ENCODE results near the gene UVRAG. TPM values are rescaled to one million over a fixed set of nuclear protein-coding genes. Genes with fewer than 3 reads are reported as not detected.

UVRAG gene
- total RNA-seq, 4 donors from 2014 or later = 14.6 to 28.0 (median 20.7) TPM

GRCh38 chr11:75839851-75840250 is 24.8 kb downstream of the UVRAG start:
- no peak overlapping the region for H3K4me3 ChIP-seq (ENCODE audit: low read depth, poor library complexity, severe bottlenecking)
- DNase-seq (ENCODE audit: low spot score in 2 of 2) = no peak
- intact Hi-C loops (cut with DNase I; ENCODE audit: low total_unique reads) = no loop called here
- TF ChIP-seq CTCF (IDR thresholded peaks at IDR 0.05) (no peak), POLR2A (IDR thresholded peaks at IDR 0.05) (no peak)

- WGBS, 2 donors = 34 to 37% methylated on average over 1 of the region's 1 CpG
- H3K4me3 ChIP-seq (ENCODE audit: low read depth, poor library complexity, severe bottlenecking) = no peak overlapping the region
- no peak for TF ChIP-seq CTCF (IDR thresholded peaks at IDR 0.05)
- no peak for TF ChIP-seq POLR2A (IDR thresholded peaks at IDR 0.05)
- no peak for DNase-seq (ENCODE audit: low spot score in 2 of 2)
- intact Hi-C loops (cut with DNase I; ENCODE audit: low total_unique reads) = no loop called here
Measured at GRCh38 chr11:75840522-75840921, 25.5 kb downstream of the UVRAG start.

GRCh38 chr11:75841739-75842138 is 26.7 kb downstream of the UVRAG start:
- TF ChIP-seq POLR2A (IDR thresholded peaks at IDR 0.05) = no peak
- no peak for TF ChIP-seq CTCF (IDR thresholded peaks at IDR 0.05)
- H3K4me3 ChIP-seq (ENCODE audit: low read depth, poor library complexity, severe bottlenecking) = no peak overlapping the region
- intact Hi-C loops (cut with DNase I; ENCODE audit: low total_unique reads) = no loop called here
- no peak for DNase-seq (ENCODE audit: low spot score in 2 of 2)
- 91 to 93% methylated on average over 2 of the region's 2 CpGs for WGBS, 2 donors

GRCh38 chr11:75845324-75845723 is 30.3 kb downstream of the UVRAG start:
- no peak overlapping the region for H3K4me3 ChIP-seq (ENCODE audit: low read depth, poor library complexity, severe bottlenecking)
- intact Hi-C loops (cut with DNase I; ENCODE audit: low total_unique reads) = no loop called here
- TF ChIP-seq POLR2A (IDR thresholded peaks at IDR 0.05) = no peak
- no peak for DNase-seq (ENCODE audit: low spot score in 2 of 2)

GRCh38 chr11:75849894-75850293 is 34.9 kb downstream of the UVRAG start:
- no peak for DNase-seq (ENCODE audit: low spot score in 2 of 2)
- H3K4me3 ChIP-seq (ENCODE audit: low read depth, poor library complexity, severe bottlenecking) = no peak overlapping the region
- intact Hi-C loops (cut with DNase I; ENCODE audit: low total_unique reads) = no loop called here
- TF ChIP-seq POLR2A (IDR thresholded peaks at IDR 0.05) = no peak
- TF ChIP-seq CTCF (IDR thresholded peaks at IDR 0.05) = no peak

- no peak overlapping the region for H3K4me3 ChIP-seq (ENCODE audit: low read depth, poor library complexity, severe bottlenecking)
- intact Hi-C loops (cut with DNase I; ENCODE audit: low total_unique reads) = no loop called here
- no peak for DNase-seq (ENCODE audit: low spot score in 2 of 2)
- 23 to 27% methylated on average over 3 of the region's 3 CpGs for WGBS, 2 donors
- TF ChIP-seq POLR2A (IDR thresholded peaks at IDR 0.05) = no peak
- TF ChIP-seq CTCF (IDR thresholded peaks at IDR 0.05) = no peak
Measured at GRCh38 chr11:75850787-75851186, 35.8 kb downstream of the UVRAG start.

Measured in lower leg skin (tissue), 4 donors.